IMR-90 (cell line): ENCODE results near the gene SFXN2. TPM values are rescaled to one million over a fixed set of nuclear protein-coding genes. Genes with fewer than 3 reads are reported as not detected.

Source experiments
- ATAC-seq: fragments of 200-7000 bp; cut with Tn5 transposase; 2 replicates; pipeline ENCODE4 v1.9.1; 2020; ENCODE audit warnings: low read depth, mild to moderate bottlenecking, moderate library complexity
- BruUV-seq: library from RNA; stranded (reverse); fragments of 400-500 nt; replicated peaks from 2 replicates; lab custom pipeline; 2021; lab: Mats Ljungman, UMichigan
- CTCF ChIA-PET: fragments of 300-600 bp; formaldehyde crosslinking; extraction: SDS; loops from one replicate; lab custom pipeline; 2021; ENCODE audit warnings: antibody characterized with exemption; lab: Yijun Ruan, JAX
- POLR2A ChIA-PET: fragments of 300-600 bp; sonication (Branson Sonifier 250); formaldehyde crosslinking; loops from one replicate; lab custom pipeline; 2022; ENCODE audit warnings: antibody characterized with exemption; ENCODE audit not compliant: unreplicated experiment; lab: Charles Lee
- DNase-seq: peaks from one replicate; pipeline ENCODE4 v3.0.0; 2013
- H2AFZ ChIP-seq: replicated peaks from 2 replicates; pipeline ENCODE3; 2013; ENCODE audit warnings: low read length, mild to moderate bottlenecking; ENCODE audit not compliant: poor library complexity
- H2AK5ac ChIP-seq: 2 replicates; pipeline ENCODE4 v1.6.1; 2013; ENCODE audit warnings: low read depth, low read length, inconsistent platforms
- H2AK9ac ChIP-seq: replicated peaks from 2 replicates; pipeline ENCODE3; 2013; ENCODE audit warnings: mild to moderate bottlenecking, low read depth, low read length, moderate library complexity; ENCODE audit not compliant: poor library complexity
- H2BK120ac ChIP-seq: 2 replicates; pipeline ENCODE4 v1.6.1; 2013; ENCODE audit warnings: low read depth, low read length, inconsistent platforms
- H2BK15ac ChIP-seq: 3 replicates; pipeline ENCODE4 v1.6.1; 2013; ENCODE audit warnings: low read depth, low read length, inconsistent platforms
- H2BK20ac ChIP-seq: 2 replicates; pipeline ENCODE4 v1.6.1; 2013; ENCODE audit warnings: low read depth, mild to moderate bottlenecking, inconsistent platforms, low read length, moderate library complexity
- H2BK5ac ChIP-seq: 2 replicates; pipeline ENCODE4 v1.6.1; 2013; ENCODE audit warnings: mild to moderate bottlenecking, low read depth, low read length, inconsistent platforms; ENCODE audit not compliant: poor library complexity, severe bottlenecking
- H3K14ac ChIP-seq: replicated peaks from 2 replicates; pipeline ENCODE4 v1.6.1; 2013; ENCODE audit warnings: low read depth, low read length, inconsistent platforms
- H3K18ac ChIP-seq: 2 replicates; pipeline ENCODE4 v1.6.1; 2013; ENCODE audit warnings: low read depth, low read length, control low read depth
- H3K23ac ChIP-seq: 2 replicates; pipeline ENCODE4 v1.6.1; 2013; ENCODE audit warnings: low read depth, low read length, inconsistent platforms
- H3K27ac ChIP-seq: 2 replicates; pipeline ENCODE4 v1.5.1; 2013; ENCODE audit warnings: mild to moderate bottlenecking, control low read depth, low read length; ENCODE audit not compliant: insufficient read depth
- H3K27me3 ChIP-seq: 2 replicates; pipeline ENCODE4 v1.6.1; 2013; ENCODE audit warnings: low read length; ENCODE audit not compliant: control insufficient read depth, insufficient read depth
- H3K36me3 ChIP-seq: 2 replicates; pipeline ENCODE4 v1.6.1; 2013; ENCODE audit warnings: low read length, mixed read lengths; ENCODE audit not compliant: control insufficient read depth, insufficient read depth
- H3K4ac ChIP-seq: 2 replicates; pipeline ENCODE4 v1.6.1; 2013; ENCODE audit warnings: low read depth, low read length, inconsistent platforms
- H3K4me1 ChIP-seq: 2 replicates; pipeline ENCODE4 v1.6.1; 2013; ENCODE audit warnings: low read length, mixed read lengths; ENCODE audit not compliant: control insufficient read depth, insufficient read depth
- H3K4me2 ChIP-seq: 2 replicates; pipeline ENCODE4 v1.6.1; 2013; ENCODE audit warnings: low read depth, mild to moderate bottlenecking, control low read depth, low read length, moderate library complexity
- H3K4me3 ChIP-seq: 2 replicates; pipeline ENCODE4 v1.5.1; 2013; ENCODE audit warnings: low read depth, mild to moderate bottlenecking, control low read depth, low read length, moderate library complexity; ENCODE audit not compliant: insufficient read depth
- H3K56ac ChIP-seq: 2 replicates; pipeline ENCODE4 v1.6.1; 2013; ENCODE audit warnings: low read length, inconsistent platforms; ENCODE audit not compliant: insufficient read depth; ENCODE audit errors: extremely low read depth
- H3K79me1 ChIP-seq, 2 experiments: 2 replicates each; pipeline ENCODE4 v1.6.1; 2013; ENCODE audit warnings: low read length in 2 of 2, inconsistent platforms in 1 of 2, low read depth in 1 of 2
- H3K9ac ChIP-seq: 2 replicates; pipeline ENCODE4 v1.6.1; 2013; ENCODE audit warnings: low read depth, low read length, control low read depth
- H3K9me1 ChIP-seq: 2 replicates; pipeline ENCODE4 v1.6.1; 2013; ENCODE audit warnings: low read length, inconsistent platforms; ENCODE audit not compliant: insufficient read depth
- H3K9me3 ChIP-seq: 2 replicates; pipeline ENCODE4 v1.6.1; 2013; ENCODE audit warnings: low read length; ENCODE audit not compliant: control insufficient read depth, insufficient read depth
- H4K20me1 ChIP-seq: 2 replicates; pipeline ENCODE4 v1.6.1; 2013; ENCODE audit warnings: low read length, inconsistent platforms; ENCODE audit not compliant: insufficient read depth
- H4K5ac ChIP-seq: 2 replicates; pipeline ENCODE4 v1.6.1; 2013; ENCODE audit warnings: mild to moderate bottlenecking, low read depth, low read length, control low read depth
- H4K8ac ChIP-seq, 2 experiments: 2 replicates each; pipeline ENCODE4 v1.6.1; 2013; ENCODE audit warnings: low read depth in 2 of 2, low read length in 2 of 2, control low read depth in 1 of 2, inconsistent platforms in 1 of 2
- H4K91ac ChIP-seq: 2 replicates; pipeline ENCODE4 v1.6.1; 2013; ENCODE audit warnings: low read depth, low read length, inconsistent platforms; ENCODE audit not compliant: insufficient read depth
- CEBPB ChIP-seq: IDR thresholded peaks from 2 replicates; pipeline ENCODE4 v1.6.1; 2012; ENCODE audit warnings: low read depth, low read length, improper control_type of control experiment
- CTCF ChIP-seq: conservative IDR thresholded peaks from 2 replicates; pipeline ENCODE4 v1.5.1; 2012; ENCODE audit warnings: mild to moderate bottlenecking, low read depth, low read length, improper control_type of control experiment
- POLR2A ChIP-seq: IDR thresholded peaks from 2 replicates; pipeline ENCODE4 v1.6.1; 2012; ENCODE audit warnings: mild to moderate bottlenecking, low read depth, low read length
- WGBS, 2 experiments: methylation state at CpG; one replicate each; pipeline versions ENCODE4 v1.1.5 to v1.1.7; 2013; ENCODE audit warnings: missing lambda C conversion rate in 2 of 2; ENCODE audit not compliant: insufficient read length in 1 of 2; ENCODE audit errors: extremely low coverage in 2 of 2; 5-methylcytosine and 5-hydroxymethylcytosine counted together
- dilution Hi-C: fragments of 300-500 bp; cut with HindIII; formaldehyde crosslinking; loops from one replicate; pipeline ENCODE4 v1.14.3; 2018; ENCODE audit warnings: low sequenced_read_pairs; ENCODE audit not compliant: unreplicated experiment
- in situ Hi-C: fragments of 300-500 bp; cut with MboI; formaldehyde crosslinking; loops from 3 replicates; pipeline ENCODE4 v1.14.3; 2019; ENCODE audit warnings: low sequenced_read_pairs, inconsistent platforms, mixed read lengths
- intact Hi-C: fragments of 100-400 bp; cut with micrococcal nuclease; formaldehyde crosslinking; loops from 2 replicates; pipeline ENCODE4 v1.10.0; 2022
- polyA plus RNA-seq, 3 experiments: library from polyadenylated mRNA; depleted of rRNA; stranded (reverse); fragments of >200 nt; gene quantifications; 2 replicates each; pipeline ENCODE4 v1.2.3, GENCODE V29; 2012; ENCODE audit warnings: low replicate concordance in 1 of 3
- total RNA-seq: library from RNA; depleted of rRNA; stranded (reverse); fragments of >200 nt; gene quantifications from 2 replicates; pipeline ENCODE4 v1.2.3, GENCODE V29; 2012

SFXN2 gene
- total and polyA plus RNA-seq, 2 of the 4 experiments (the other 2 are of a cell fraction), result 6.9 to 11.7 TPM

GRCh38 chr10:102752266-102752930 lies 38.0 kb downstream of the SFXN2 start:
- Histone ChIP-seq H3K9ac (no peak overlapping the region), H3K4ac (peak overlapping the region; percentile 71), H4K20me1 (peaks cover 74% of the 10 kb centered on the region), H3K27ac (no peak overlapping the region; the same call in 1 of the 2 replicates), H3K36me3 (no peaks in the 10 kb centered on the region), H3K56ac (no peak overlapping the region), H3K14ac (peak overlapping the region; percentile 46; the same call in 1 of the 2 replicates), H3K18ac (no peak overlapping the region; the same call in 1 of the 2 replicates), H4K5ac (peak overlapping the region; percentile 4; the same call in 1 of the 2 replicates), H4K91ac (no peak overlapping the region), H3K27me3 (no peaks in the 10 kb centered on the region), H2BK15ac (0 out of 3 replicates have a peak overlapping the region, but pooled peaks have one; percentile 5), H2BK5ac (peak overlapping the region; percentile 64), H3K23ac (0 out of 2 replicates have a peak overlapping the region, but pooled peaks have one; percentile 9), H2BK120ac (peak overlapping the region; percentile 45; the same call in 1 of the 2 replicates), H3K4me3 (no peak overlapping the region), H3K79me1 (peaks cover 19 to 74% of the 10 kb centered on the region in 2 experiments), H2BK20ac (no peak overlapping the region), H3K4me1 (peaks cover 14% of the 10 kb centered on the region), H2AFZ (no peak overlapping the region), H2AK9ac (no peak overlapping the region), H3K9me3 (no peaks in the 10 kb centered on the region), H4K8ac (no peak overlapping the region), H2AK5ac (peak overlapping the region; percentile 45), H3K9me1 (peaks cover 22% of the 10 kb centered on the region), H3K4me2 (peak overlapping the region; percentile 43)
- intact Hi-C loops (loop anchor here (1.0 to 5.0 kb wide), 4 partner anchors 9 to 62 kb away; partner anchors contain the start of gene WBP1L), in situ Hi-C loops (no loop called here), dilution Hi-C loops (no loop called here)
- TF ChIP-seq CEBPB (peak; percentile 62; the same call in 1 of the 2 replicates), CTCF (no peak), POLR2A (no peak)
- ChIA-PET POLR2A (no interaction called here), CTCF (interaction anchor here (1.0 to 2.0 kb wide), 3 partner anchors 8 to 23 kb away, joined by 3 to 10 read pairs (median 6); partner anchors contain the start of gene WBP1L)
- no TSS peak for BruUV-seq
- peak; percentile 76 for ATAC-seq
- peak; percentile 83 for DNase-seq
- 75% methylated on average over 1 of the region's 9 CpGs; no CpG with 5 or more reads in 1 of the 2 experiments for WGBS, 2 experiments
